NCI-H460 (cell line): ENCODE data around the gene LSM7. TPM values are rescaled to one million over a fixed set of nuclear protein-coding genes. Genes with fewer than 3 reads are reported as not detected.

Experiments
- DNase-seq: peaks from one replicate; pipeline ENCODE4 v3.0.0-alpha.2; 2016; ENCODE audit warnings: low read depth; ENCODE audit errors: extremely low read depth
- total RNA-seq: library from RNA; depleted of rRNA; stranded (reverse); fragments of >200 nt; shearing (Covaris generic); gene quantifications from 2 replicates; pipeline ENCODE4 v1.2.3, GENCODE V29; 2014

Gene LSM7
- total RNA-seq, 1 experiment from 2014 or later, result 125 TPM

DNA sequence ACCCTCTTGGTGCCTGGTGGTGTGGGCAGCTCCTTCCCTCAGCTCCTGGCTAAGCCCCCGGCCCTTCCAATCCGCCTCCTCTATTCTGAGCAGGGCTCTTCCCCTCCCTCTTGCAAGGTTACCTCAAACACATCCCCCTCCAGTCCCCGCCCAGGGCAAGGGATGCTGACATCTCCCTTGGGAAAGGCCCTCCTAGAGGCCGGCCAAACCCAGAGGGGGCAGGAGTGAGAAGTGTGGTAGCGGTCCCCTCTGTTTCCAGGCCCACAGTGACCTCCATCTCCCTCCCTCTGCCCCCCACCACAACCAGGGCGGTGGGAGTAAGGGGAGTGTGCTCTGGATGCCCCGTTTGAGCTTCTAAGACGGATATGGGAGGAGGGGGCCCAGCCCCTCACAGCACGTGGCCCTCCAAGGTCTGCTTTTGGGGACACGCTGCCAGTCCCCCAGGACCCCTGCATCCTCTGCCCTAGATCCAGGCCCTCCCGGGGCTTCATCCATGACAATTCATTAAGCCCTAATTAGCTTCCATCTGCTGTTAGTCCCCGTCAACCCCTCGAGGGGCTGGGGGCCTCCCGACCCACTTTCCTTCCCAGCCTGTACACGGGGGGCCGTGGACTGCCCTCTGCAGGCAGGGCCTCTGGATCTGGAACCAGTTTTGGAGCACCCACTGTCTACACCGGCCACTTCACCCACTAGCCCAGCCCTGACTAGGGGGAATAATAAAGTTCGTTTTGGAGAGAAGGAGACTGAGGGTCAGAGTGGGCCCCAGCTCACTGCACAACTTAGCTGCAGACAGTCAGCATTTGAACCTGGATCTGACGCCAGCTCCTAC is 22.7 kb downstream of the LSM7 start:
- no peak for DNase-seq

DNA sequence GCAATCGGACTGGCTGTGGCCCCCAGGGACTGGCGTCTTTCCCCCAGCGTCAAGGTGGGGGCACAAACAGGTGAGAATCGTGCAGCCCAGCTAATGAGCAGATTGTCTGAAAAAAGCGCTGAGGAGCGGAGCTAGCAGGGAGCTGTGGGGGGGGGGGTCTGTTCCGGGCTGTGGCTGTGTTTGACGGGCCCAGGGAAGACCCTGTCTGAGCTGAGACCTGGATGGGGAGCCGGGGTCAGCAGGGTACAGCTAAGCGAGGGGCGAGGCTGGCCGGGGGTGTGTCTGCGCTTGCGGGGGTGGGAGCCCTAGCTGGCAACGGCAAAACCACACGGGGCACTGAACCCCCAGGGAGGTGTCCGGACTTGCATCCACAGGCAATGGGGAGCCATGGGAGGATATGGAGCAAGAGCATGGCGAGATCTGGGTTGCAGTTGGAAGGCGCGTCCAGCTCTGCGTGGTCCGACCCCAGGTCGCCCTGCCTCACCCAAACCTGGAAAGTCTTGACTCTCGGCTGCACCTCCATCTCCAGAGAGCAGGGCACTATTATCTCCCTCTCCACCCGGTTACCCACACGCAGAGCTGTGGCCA is 25.1 kb downstream of the LSM7 start:
- no peak for DNase-seq

DNA sequence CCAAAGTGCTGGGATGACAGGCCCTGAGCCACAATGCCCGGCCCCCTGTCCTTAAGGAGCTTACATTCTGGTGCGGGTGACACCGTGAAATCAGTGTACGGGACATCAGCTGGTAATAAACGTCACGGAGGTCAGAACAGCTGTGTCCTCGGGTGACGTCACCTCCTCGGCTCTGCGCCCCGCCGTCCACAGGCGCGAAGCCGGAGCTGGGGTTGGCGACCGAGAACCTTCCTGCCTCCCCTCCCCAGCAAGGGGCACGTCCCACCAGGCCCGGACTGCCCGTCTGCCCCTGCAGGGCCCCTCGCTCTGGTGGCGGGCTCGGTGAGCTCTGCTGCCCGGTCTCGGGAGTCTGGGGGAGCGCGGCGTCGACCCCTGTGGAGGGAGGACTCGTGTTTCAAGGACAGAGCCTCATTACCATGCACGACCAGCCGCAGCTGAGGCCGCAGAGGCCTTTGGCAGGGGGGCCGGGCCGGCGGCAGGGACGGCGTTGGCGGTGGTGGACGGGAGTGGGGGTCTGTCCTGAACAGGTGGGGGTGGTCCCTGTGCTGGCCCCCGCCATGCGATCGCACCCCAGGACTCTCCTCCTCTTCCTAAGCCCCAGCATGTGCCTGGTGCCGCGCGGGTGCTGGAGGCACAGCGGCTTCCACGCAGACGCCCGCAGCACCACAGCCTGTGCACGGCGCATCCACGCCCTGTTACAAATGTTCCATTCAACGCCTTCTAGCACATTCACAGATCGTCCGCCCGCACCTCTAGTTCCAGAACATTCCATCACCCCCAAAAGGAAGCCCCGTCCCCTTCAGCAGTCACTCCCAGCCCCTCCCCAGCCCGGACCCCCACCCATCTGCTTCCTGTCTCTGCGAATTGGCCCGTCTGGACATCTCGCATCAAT is 25.8 kb downstream of the LSM7 start:
- no peak for DNase-seq

DNA sequence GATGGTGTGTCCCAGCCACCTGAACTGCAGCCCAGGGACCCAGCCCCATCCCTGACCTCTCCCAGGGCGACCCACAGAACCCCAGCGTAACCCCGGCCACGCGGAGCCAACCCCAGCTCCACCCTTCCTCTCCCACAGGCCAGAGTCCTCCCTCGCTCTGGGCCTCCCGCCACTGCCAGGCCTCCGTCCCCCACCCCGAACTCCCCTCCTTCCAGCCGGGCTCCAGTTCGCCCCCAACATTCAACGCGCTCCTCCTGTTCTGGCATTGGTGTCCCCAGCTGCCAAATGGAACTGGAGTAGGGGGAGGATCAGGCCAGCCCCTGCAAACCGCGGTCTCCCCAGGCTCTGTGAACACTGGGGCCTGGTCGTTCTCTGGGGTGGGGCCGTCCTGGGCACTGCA is 27.9 kb downstream of the LSM7 start:
- DNase-seq, result no peak

DNA sequence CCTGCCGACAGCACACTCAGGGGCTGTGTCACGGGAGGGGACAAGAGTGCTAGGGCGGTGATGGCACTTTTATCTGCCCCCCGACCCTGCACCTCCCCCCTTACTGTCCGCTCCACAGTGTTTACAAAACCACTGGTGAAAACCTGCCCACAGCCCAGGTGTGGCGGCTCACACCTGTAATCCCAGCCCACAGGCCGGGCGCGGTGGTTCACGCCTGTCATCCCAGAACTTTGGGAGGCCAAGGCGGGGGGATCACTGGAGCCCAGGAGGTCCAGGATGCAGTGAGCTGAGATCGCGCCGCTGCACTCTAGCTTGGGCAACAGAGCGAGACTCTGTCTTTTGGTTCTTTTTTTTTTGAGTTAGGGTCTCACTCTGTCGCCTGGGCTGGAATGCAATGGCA is 32.2 kb downstream of the LSM7 start:
- DNase-seq, result no peak

DNA sequence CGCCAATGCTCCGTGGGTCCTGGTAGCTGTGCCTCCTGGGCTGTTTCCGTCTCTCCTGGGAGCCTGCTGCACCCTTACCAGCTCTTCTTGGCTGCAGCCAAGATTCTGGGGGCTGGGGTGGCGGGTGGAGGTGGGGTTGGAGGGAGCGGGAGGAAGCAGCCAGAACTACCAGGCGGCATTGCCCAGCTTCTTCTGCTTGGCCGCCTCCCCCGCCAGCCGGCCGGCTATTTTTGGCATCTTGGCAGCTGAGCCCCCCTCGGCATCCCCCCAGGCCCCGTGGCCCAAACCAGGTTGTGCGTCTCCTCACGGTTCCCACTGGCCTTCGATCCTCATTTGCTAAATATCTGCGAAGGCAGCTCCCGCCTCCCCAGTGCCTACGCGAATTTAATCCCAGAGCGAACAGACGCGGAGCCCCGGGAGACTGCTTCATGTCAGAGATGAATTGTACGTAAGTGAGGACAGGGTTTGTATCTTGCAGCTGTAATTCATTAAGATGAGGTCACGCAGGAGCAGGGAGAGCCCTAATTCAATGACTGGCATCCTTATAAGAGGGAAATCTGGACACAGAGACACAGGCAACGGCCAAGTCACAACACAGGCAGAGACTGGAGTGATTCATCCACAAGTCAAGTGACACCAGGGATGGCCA is 33.6 kb downstream of the LSM7 start:
- DNase-seq, result no peak

DNA sequence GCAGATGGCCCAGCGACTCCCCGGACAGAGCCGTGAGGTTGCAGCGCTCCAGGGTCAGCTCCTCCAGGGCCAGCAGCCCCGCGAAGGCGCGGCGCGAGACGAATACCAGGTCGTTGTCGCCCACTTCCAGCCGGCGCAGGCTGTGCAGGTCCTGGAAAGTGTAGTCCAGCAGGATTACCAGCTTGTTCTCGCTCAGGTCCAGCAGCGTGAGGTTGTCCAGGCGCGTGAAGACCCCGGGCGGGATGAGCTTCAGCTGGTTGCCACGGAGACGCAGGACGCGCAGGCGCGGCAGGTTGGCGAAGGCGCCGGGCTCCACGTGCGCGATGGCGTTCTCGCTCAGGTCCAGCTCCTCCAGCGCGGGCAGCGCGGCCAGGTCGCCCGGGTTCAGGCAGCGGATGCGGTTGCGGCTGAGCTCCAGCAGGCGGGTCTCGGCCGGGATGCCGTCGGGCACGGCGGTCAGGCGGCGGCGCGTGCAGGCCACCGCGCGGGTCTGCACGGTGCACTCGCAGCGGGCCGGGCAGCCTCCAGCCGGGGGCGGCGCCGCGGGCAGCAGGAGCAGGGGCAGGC is 37.1 kb downstream of the LSM7 start:
- DNase-seq, result no peak

DNA sequence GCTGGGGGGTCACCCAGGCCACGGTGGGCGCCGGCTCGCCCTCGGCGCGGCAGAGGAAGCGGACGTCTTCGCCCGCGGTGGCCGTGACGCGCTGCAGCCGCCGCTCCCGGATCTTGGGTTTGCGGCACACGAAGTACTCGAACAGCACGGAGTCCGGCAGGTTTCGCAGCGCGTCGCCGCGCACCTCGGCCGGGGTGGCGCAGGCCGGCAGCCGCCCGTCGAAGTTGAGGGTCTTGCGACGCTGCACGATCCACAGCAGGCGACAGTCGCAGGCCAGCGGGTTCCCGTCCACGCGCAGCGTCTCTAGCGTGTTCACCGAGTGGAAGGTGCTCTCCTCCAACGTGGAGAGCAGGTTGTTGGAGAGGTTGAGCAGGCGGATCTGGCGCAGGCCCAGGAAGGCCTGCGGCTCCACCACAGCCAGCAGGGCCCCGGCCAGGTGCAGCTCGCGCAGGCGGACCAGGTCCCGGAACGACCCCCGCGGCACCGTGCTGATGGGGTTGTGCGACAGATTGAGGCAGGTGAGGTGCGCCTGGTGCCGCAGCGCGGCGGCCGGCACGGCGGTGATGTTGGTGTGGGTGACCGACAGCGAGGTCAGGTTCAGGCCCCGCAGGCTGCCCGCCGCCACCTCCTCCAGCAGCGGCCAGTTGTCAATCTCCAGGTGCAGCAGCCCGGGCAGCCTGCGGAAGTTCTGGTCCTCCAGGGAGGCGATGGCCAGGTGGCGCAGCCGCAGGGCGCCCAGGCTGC is 37.8 kb downstream of the LSM7 start:
- no peak for DNase-seq

DNA sequence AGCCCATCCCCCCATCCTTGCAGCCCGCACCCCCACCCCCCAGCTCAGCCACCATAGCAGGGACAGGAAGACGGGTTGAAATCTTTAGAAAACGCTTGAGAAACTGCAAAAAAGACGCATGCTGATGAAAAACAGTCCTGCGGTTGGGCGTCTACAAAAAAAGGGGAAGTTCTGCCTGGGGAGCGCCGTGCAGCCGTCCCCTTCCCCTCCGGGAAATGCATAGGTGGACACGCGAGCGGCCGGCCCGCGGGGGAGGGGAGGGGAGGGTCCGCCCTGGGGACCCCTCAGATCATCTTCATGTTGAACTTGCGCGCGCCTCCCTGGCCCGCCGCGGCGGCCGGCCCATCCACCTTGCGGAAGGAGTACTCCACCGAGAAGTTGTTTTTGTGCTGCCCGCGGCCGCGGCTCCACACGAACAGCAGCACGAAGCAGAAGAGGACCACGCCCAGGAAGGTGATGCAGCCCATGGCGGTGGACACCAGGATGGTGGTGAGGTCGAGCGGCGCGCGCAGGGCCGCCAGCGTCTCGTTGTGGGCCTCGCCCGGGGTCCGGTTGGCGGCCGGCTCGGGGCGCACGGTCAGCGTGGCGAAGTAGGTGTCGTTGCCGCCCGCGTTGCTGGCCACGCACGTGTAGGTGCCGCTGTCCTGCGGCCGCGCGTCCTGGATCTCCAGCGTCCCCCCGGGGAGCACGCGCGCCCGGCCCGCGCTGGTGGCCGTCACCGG is 38.5 kb downstream of the LSM7 start:
- no peak for DNase-seq

DNA sequence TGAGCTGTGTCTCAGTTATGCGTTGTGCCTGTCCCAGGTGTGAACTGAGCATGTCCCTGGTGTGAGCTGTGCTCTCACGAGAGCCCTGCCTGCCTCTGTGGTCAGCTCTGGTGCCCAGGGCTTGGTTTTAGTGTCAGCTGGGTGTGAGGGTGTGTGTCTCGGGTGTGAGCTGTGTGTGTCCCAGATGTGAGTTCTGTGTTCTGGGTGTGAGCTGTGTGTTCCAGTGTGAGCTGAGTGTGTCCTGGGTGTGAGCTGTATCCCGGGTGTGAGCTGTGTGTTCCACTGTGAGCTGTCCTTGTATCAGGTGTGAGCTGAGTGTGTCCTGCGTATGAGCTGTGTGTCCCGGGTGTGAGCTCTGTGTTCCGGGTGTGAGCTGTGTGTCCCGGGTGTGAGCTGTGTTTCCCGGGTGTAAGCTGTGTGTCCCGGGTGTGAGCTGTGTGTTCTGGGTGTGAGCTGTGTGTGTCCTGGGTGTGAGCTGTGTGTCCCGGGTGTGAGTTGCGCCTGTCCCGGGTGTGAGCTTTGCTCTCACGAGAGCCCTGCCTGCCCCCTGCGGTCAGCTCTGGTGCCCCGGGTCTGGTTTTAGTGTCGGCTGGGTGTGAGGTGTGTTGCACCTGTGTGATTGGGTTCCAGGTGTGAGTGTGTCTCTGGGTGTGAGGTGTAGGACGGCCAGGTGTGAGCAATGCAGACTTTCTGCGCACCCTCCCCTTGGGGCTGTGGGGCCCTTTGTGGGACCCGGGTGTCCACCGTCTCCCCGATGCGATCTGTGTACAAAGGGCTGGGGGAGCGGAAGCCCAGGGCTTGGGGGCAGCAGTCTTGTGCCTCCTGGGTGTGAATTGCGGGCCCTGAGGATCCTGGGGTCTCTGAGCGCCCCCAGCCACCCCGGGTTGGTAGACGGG is 39.3 kb downstream of the LSM7 start:
- no peak for DNase-seq

DNA sequence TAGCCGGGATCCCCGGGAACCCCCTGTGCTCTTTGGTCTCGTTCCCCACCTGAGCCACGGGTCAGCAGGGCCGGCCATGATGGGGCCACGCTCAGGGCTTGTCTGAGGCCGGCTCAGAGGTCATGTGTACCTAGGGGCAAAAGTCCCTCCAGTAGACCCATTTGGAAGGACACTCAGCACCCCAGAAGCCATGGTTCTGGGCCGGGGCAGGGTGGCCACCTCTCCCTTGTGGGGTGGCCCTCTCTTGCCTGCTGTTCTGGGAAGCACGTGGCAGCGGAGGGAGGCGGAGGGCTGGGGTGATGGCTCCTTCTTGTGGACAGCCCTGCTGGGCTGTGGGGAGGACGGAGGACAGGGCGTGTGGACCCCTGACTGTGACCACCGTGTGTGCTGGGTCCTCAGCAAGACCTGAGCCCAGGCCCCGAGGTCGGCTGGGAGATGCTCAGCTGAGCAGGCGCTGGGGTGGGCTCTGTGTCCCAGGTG is 40.0 kb downstream of the LSM7 start:
- no peak for DNase-seq

DNA sequence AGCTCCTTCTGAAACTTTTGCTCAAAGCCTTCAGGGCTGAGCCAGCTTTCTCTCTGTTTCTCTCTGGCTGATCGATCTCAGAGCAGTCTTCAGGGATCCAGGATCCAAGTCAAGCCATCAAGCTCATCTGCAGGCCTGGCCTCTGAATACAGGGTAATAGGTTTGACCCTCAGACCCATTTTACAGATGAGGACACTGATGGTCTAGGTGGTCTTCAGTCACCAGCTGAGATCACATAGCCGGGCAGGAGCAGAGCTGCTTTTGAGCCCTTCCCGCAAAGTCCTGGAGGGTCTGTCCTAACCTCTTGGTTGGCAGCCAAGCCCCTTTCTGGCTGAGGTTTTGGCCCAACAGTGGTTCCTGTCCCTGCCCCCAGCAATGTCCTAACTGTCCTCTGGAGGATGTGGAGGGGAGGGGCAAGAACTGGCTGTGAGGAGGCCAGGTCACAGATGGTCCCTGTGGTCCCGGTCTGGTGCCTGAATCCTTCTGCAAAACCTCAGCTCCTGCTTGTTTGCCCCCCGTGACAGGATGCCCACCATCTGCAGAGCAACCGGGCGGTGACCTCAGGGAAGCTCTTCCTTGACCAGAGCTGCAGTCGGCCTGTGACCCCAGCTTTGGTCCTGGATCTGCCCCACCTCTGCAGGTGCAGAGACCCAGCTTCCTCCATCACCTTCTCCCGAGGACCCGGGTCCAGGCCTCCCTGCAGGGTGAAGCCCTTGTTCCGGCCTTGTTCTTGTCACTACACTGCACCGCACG is 40.6 kb downstream of the LSM7 start:
- DNase-seq, result no peak

DNA sequence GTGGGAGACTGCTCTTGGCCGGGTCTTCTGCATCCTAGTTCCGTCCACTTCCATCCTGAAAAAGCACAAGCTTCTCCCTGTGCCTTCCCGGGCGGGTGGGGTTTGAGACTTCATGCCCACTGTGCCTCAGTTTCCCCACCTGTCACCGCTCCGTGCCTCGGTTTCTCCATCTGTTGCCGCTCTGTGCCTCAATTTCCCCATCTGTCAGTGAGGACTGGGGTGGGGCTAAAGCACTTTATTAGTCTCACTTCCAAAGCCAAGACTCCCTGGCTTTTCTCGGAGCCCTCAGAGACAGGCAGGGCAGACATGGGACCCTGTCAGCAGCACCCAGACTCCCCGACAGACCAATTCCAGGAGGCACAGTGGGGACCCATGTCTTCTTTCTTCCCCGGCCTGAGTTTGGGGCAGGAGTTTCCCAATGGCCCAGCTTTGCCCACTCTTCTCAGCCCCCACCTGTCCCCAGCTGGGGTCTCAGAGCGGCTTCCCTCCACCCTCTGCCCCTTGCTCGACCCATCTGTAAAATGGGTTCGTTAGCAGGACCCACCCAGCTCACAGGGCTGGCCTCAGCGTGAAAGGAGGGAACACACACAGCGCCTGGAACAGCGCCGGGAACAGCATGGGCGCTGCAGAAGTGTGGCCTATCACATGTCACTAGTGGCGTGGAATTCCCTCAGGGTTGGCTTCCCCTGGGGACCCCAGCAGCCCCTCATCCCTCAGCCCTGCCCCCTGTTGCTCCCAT is 41.8 kb downstream of the LSM7 start:
- DNase-seq, result no peak

DNA sequence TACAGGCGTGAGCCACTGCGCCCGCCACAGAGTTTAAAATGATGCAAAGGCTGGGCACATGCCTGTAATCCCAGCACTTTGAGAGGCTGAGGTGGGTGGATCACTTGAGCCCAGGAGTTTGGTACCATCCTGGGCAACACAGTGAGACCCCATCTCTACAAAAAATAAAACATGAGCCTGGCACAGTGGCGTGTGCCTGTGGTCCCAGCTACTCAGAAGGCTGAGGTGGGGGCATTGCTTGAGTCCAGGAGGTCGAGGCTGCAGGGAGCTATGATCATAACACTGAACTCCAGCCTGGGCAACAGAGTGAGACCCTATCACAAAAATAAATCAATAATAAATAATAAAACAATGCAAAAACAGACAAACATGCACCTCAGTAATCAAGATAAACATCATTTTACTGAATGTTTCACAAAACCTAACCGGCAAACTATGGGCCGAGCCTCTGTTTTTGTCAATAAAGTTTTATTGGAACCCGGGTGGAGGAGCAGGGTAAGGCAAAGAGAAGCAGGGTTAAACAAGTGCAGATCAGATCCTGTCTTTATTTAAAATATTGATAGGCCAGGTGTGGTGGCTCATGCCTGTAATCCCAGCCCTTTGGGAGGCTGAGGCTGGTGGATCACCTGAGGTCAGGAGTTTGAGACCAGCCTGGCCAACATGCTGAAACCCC is 44.4 kb downstream of the LSM7 start:
- no peak for DNase-seq

DNA sequence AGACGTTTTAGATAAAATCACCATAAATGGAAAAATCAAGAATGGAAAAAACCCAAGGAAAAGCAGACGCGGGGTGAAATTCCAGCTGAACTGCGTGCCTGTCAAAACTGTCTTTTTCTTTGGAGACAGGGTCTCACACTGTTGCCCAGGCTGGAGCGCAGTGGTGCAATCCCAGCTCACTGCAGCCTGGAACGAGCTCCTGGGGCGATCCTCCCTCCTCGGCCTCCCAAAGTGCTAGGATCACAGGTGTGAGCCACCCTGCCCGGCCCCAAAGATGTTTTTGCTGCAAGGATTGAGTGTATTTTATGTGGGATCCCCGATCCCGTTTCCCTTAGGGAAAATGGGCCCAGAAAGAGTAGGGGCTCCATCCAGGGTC is 45.5 kb downstream of the LSM7 start:
- no peak for DNase-seq
